ENCODE data around the gene RGL4.

- no peak for TF ChIP-seq EZH2 (IDR thresholded peaks at IDR 0.05; ENCODE audit: borderline replicate concordance, low read length)
- TF ChIP-seq CTCF (conservative IDR thresholded peaks at IDR 0.05 in 1 of 2, IDR thresholded peaks at IDR 0.05 in 1 of 2; ENCODE audit: extremely low read depth in 1 of 2, insufficient read depth in 1 of 2, low read depth in 1 of 2, low read length in 2 of 2) = no peak
Observed at GRCh38 chr22:23745791-23746190, 55.0 kb downstream of the RGL4 start.

All from mammary epithelial cell (primary cell).